Progenitor cell of endocrine pancreas (in vitro differentiated cells): Measurements from ENCODE around the gene PXN. TPM values are rescaled to one million over a fixed set of nuclear protein-coding genes. Genes with fewer than 3 reads are reported as not detected.

Source experiments
- DNase-seq: peaks from one replicate; pipeline ENCODE4 v3.0.0; 2021; ENCODE audit warnings: low spot score; ENCODE audit not compliant: unreplicated experiment
- H3K27ac Mint-ChIP-seq: 2 replicates; pipeline ENCODE4 v1.8.0; 2021; ENCODE audit warnings: mild to moderate bottlenecking, moderate library complexity, mixed read lengths
- H3K27me3 Mint-ChIP-seq: 2 replicates; pipeline ENCODE4 v1.8.0; 2021; ENCODE audit warnings: mixed read lengths
- H3K36me3 Mint-ChIP-seq: 2 replicates; pipeline ENCODE4 v1.8.0; 2022; ENCODE audit warnings: mixed read lengths; ENCODE audit not compliant: insufficient read depth
- H3K4me1 Mint-ChIP-seq: 2 replicates; pipeline ENCODE4 v1.8.0; 2021; ENCODE audit warnings: low read depth, mixed read lengths
- H3K4me3 Mint-ChIP-seq: 2 replicates; pipeline ENCODE4 v1.8.0; 2021; ENCODE audit warnings: low read depth, mild to moderate bottlenecking, moderate library complexity, mixed read lengths
- H3K9me3 Mint-ChIP-seq: 2 replicates; pipeline ENCODE4 v1.8.0; 2021; ENCODE audit warnings: low read depth, mixed read lengths
- CTCF ChIP-seq: fragments of 200-600 bp; sonication (generic); IDR thresholded peaks from one replicate; pipeline ENCODE4 v1.5.0; 2021; ENCODE audit warnings: antibody characterized with exemption, mild to moderate bottlenecking; ENCODE audit not compliant: unreplicated experiment
- long read RNA-seq: library from polyadenylated mRNA; unstranded; transcript quantifications from one replicate; pipeline ENCODE4 v2.0.0, GENCODE V29; 2020
- total RNA-seq: library from RNA; stranded (reverse); gene quantifications from 2 replicates; pipeline ENCODE4 v1.2.1, GENCODE V29; 2021

The PXN gene
- total RNA-seq, result 71.4 and 71.8 TPM in 2 replicates
- long read RNA-seq, partial matches to known transcripts, result 16 of 21 reads
- long read RNA-seq, other reads (novel, unspliced or antisense), result 5 of 21 reads

GRCh38 chr12:120265473-120266179, at the start of gene PXN:
Gene PXN, minus strand, starts transcription at chr12:120265730. Its CDS starts 101 bp downstream, at chr12:120265629.
- peak; percentile 86 for TF ChIP-seq CTCF
- peak within 1 kb of the TSS; percentile 79 for H3K4me3 Mint-ChIP-seq
- H3K27me3 Mint-ChIP-seq, result no peaks in the 10 kb centered on the region

GRCh38 chr12:120314220-120314619, 48.7 kb upstream of the PXN start:
- H3K9me3 Mint-ChIP-seq, result peaks cover 4% of the 10 kb centered on the region
- peak; percentile 25 for TF ChIP-seq CTCF
- H3K27ac Mint-ChIP-seq, result peak overlapping the region; percentile 29
- no peak overlapping the region for H3K4me3 Mint-ChIP-seq
- H3K27me3 Mint-ChIP-seq, result no peaks in the 10 kb centered on the region
- peaks cover 2% of the 10 kb centered on the region for H3K36me3 Mint-ChIP-seq
- H3K4me1 Mint-ChIP-seq, result peaks cover 9% of the 10 kb centered on the region
- DNase-seq, result no peak

More at GRCh38 chr12:120265473-120266179, at the start of gene PXN:
- no peaks in the 10 kb centered on the region for H3K9me3 Mint-ChIP-seq
- peak within 1 kb of the TSS; percentile 94 for H3K27ac Mint-ChIP-seq
- DNase-seq, result peak; percentile 92
- peaks cover 24% of the 10 kb centered on the region for H3K4me1 Mint-ChIP-seq
- H3K36me3 Mint-ChIP-seq, result no peaks in the 10 kb centered on the region

GRCh38 chr12:120301962-120302815, 36.7 kb upstream of the PXN start, which contains the start of gene SIRT4:
Gene SIRT4, plus strand, starts transcription at chr12:120302321. Its CDS starts 1,241 bp downstream, at chr12:120303562.
- peaks cover 3% of the 10 kb centered on the region for H3K36me3 Mint-ChIP-seq
- H3K9me3 Mint-ChIP-seq, result no peaks in the 10 kb centered on the region
- peak within 1 kb of the TSS; percentile 98 for H3K27ac Mint-ChIP-seq
- H3K27me3 Mint-ChIP-seq, result no peaks in the 10 kb centered on the region
- peak; percentile 89 for TF ChIP-seq CTCF
- H3K4me3 Mint-ChIP-seq, result peak within 1 kb of the TSS; percentile 84
- DNase-seq, result peak; percentile 76
- peaks cover 4% of the 10 kb centered on the region for H3K4me1 Mint-ChIP-seq

GRCh38 chr12:120292661-120293531, 27.4 kb upstream of the PXN start, which contains the start of gene RNU4-1:
Gene RNU4-1, minus strand, starts transcription at chr12:120293237.
- peak; percentile 42 for DNase-seq
- peak within 1 kb of the TSS; percentile 49 for H3K27ac Mint-ChIP-seq
- no peak within 1 kb of the TSS for H3K4me3 Mint-ChIP-seq
- TF ChIP-seq CTCF, result no peak
- H3K9me3 Mint-ChIP-seq, result no peaks in the 10 kb centered on the region
- no peaks in the 10 kb centered on the region for H3K36me3 Mint-ChIP-seq
- H3K4me1 Mint-ChIP-seq, result no peaks in the 10 kb centered on the region
- H3K27me3 Mint-ChIP-seq, result no peaks in the 10 kb centered on the region
